Measurements from ENCODE around the gene CDK14.

Gene CDK14

GRCh38 chr7:90710466-90710850, 114.3 kb downstream of the CDK14 start:
- TF ChIP-seq SPI1 (IDR thresholded peaks at IDR 0.05; ENCODE audit: borderline replicate concordance, low read depth) (no peak), REST (IDR thresholded peaks at IDR 0.05; ENCODE audit: insufficient replicate concordance, low read depth) (no peak), CTCF (IDR thresholded peaks at IDR 0.05; ENCODE audit: insufficient read depth, low read length) (no peak), GABPA (IDR thresholded peaks at IDR 0.05; ENCODE audit: low read depth) (no peak), POLR2AphosphoS5 (IDR thresholded peaks at IDR 0.05; ENCODE audit: low read depth) (no peak)
- Histone ChIP-seq H3K27me3 (ENCODE audit: insufficient read depth, poor library complexity, severe bottlenecking) (no peaks in the 10 kb centered on the region), H3K4me3 (replicated peaks; ENCODE audit: insufficient read depth, low read length) (no peak overlapping the region), H3K27ac (replicated peaks) (no peak overlapping the region)
- no peak for DNase-seq (ENCODE audit: low read depth in 1 of 2, low spot score in 1 of 2)

GRCh38 chr7:90713628-90714027, 117.5 kb downstream of the CDK14 start:
- H3K27ac ChIP-seq (replicated peaks), result no peak overlapping the region
- DNase-seq (ENCODE audit: low read depth in 1 of 2, low spot score in 1 of 2), result no peak
- no peaks in the 10 kb centered on the region for H3K27me3 ChIP-seq (ENCODE audit: insufficient read depth, poor library complexity, severe bottlenecking)
- no peak for TF ChIP-seq GABPA (IDR thresholded peaks at IDR 0.05; ENCODE audit: low read depth)
- no peak for TF ChIP-seq CTCF (IDR thresholded peaks at IDR 0.05; ENCODE audit: insufficient read depth, low read length)
- H3K4me3 ChIP-seq (replicated peaks; ENCODE audit: insufficient read depth, low read length), result no peak overlapping the region

GRCh38 chr7:90715067-90715466, 118.9 kb downstream of the CDK14 start:
- DNase-seq (ENCODE audit: low read depth in 1 of 2, low spot score in 1 of 2), result no peak
- no peak overlapping the region for H3K4me3 ChIP-seq (replicated peaks; ENCODE audit: insufficient read depth, low read length)
- no peak for TF ChIP-seq POLR2AphosphoS5 (IDR thresholded peaks at IDR 0.05; ENCODE audit: low read depth)
- TF ChIP-seq CTCF (IDR thresholded peaks at IDR 0.05; ENCODE audit: insufficient read depth, low read length), result no peak
- TF ChIP-seq REST (IDR thresholded peaks at IDR 0.05; ENCODE audit: insufficient replicate concordance, low read depth), result no peak
- TF ChIP-seq SPI1 (IDR thresholded peaks at IDR 0.05; ENCODE audit: borderline replicate concordance, low read depth), result no peak
- TF ChIP-seq GABPA (IDR thresholded peaks at IDR 0.05; ENCODE audit: low read depth), result no peak
- no peaks in the 10 kb centered on the region for H3K27me3 ChIP-seq (ENCODE audit: insufficient read depth, poor library complexity, severe bottlenecking)
- H3K27ac ChIP-seq (replicated peaks), result no peak overlapping the region

GRCh38 chr7:90717296-90718060, 121.4 kb downstream of the CDK14 start:
- TF ChIP-seq SPI1 (IDR thresholded peaks at IDR 0.05; ENCODE audit: borderline replicate concordance, low read depth) (no peak), POLR2AphosphoS5 (IDR thresholded peaks at IDR 0.05; ENCODE audit: low read depth) (no peak), REST (IDR thresholded peaks at IDR 0.05; ENCODE audit: insufficient replicate concordance, low read depth) (no peak), GABPA (IDR thresholded peaks at IDR 0.05; ENCODE audit: low read depth) (no peak)
- no peaks in the 10 kb centered on the region for H3K27me3 ChIP-seq (ENCODE audit: insufficient read depth, poor library complexity, severe bottlenecking)
- H3K27ac ChIP-seq (replicated peaks), result no peak overlapping the region
- H3K4me3 ChIP-seq (replicated peaks; ENCODE audit: insufficient read depth, low read length), result no peak overlapping the region
- no peak for DNase-seq (ENCODE audit: low read depth in 1 of 2, low spot score in 1 of 2)
